Measurements from ENCODE around the gene ISY1.

DNA sequence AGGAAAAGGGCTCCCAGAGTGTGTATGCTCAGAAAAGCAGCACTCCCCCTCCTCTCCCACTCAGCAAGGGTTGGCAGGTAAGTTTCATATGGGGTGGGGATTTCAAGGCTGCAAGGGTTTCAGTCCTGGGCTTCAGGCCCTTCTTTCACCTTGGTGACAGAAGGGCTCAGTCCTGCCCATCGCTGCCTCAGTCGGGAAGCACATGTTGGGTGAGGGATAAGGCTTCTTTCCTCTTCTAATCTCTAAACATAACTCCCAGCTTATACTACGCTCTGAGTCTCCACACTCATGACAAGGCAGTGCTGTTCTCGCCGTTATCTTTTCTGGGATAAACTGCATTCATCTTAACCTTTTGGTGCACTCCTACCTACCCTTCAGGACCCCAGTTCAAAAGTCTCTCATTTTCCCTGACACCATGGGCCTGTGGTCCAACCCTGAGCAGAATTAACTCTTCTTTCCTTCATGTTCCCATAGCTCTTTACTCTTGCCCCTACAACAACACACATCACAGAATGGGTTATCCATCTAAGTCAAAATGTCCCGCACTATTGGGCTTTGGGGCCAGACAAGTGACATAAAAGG, 56.3 kb downstream of the ISY1 start:
- TF ChIP-seq EP300 (IDR thresholded peaks at IDR 0.05) (no peak), POLR2AphosphoS5 (IDR thresholded peaks at IDR 0.05) (no peak), POLR2A (IDR thresholded peaks at IDR 0.05) (no peak)
- TF ChIP-seq, protein P1, sequence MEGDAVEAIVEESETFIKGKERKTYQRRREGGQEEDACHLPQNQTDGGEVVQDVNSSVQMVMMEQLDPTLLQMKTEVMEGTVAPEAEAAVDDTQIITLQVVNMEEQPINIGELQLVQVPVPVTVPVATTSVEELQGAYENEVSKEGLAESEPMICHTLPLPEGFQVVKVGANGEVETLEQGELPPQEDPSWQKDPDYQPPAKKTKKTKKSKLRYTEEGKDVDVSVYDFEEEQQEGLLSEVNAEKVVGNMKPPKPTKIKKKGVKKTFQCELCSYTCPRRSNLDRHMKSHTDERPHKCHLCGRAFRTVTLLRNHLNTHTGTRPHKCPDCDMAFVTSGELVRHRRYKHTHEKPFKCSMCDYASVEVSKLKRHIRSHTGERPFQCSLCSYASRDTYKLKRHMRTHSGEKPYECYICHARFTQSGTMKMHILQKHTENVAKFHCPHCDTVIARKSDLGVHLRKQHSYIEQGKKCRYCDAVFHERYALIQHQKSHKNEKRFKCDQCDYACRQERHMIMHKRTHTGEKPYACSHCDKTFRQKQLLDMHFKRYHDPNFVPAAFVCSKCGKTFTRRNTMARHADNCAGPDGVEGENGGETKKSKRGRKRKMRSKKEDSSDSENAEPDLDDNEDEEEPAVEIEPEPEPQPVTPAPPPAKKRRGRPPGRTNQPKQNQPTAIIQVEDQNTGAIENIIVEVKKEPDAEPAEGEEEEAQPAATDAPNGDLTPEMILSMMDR (IDR thresholded peaks at IDR 0.05), result no peak
